Measurements from ENCODE around the gene PIK3R2. TPM values are rescaled to one million over a fixed set of nuclear protein-coding genes. Genes with fewer than 3 reads are reported as not detected.

The PIK3R2 gene
- total RNA-seq, 2 donors from 2014 or later, result 18.9 to 21.8 TPM

DNA sequence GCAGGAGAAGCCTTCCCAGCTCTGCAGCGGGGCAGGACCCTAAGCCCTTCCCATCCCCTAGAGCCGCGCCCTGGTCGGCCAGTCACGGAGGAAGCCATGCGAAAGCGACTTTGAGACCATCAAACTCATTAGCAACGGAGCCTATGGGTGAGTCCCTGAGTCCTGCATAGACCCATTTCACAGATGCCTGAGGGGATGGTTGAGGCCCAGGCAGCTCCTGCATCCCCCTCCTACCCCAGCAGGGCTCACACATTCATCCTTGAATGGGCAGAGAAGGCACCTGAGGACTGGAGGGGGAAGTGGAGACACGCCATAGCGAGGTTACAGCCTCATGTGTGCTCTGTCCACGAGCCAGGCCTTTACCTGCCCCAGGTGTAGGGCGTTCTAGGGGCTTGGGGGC, 24.2 kb upstream of the PIK3R2 start:
- Histone ChIP-seq H3K4me1 (no peaks in the 10 kb centered on the region), H3K4me3 (no peak overlapping the region), H3K27ac (no peak overlapping the region), H3K36me3 (replicated peaks in 1 of 2; ENCODE audit: insufficient read depth in 1 of 2, low read depth in 2 of 2) (peaks cover 0 to 47% of the 10 kb centered on the region in 2 donors), H3K9me3 (no peaks in the 10 kb centered on the region), H3K27me3 (no peaks in the 10 kb centered on the region)
- WGBS, 2 donors, result 89 to 93% methylated on average over 7 to 10 of the region's 12 CpGs
- DNase-seq (no peak), ATAC-seq (no peak)
- TF ChIP-seq CTCF (IDR thresholded peaks at IDR 0.05), result no peak
- TF ChIP-seq POLR2A (IDR thresholded peaks at IDR 0.05), result no peak
- intact Hi-C loops (cut with DNase I), result no loop called here

- no peak for ATAC-seq
- 94 to 100% methylated on average over 9 to 21 of the region's 21 CpGs for WGBS, 2 donors
- peaks cover 0 to 46% of the 10 kb centered on the region in 2 donors for H3K36me3 ChIP-seq (replicated peaks in 1 of 2; ENCODE audit: insufficient read depth in 1 of 2, low read depth in 2 of 2)
Observed at GRCh38 chr19:18130523-18131242, 22.3 kb upstream of the PIK3R2 start.

DNA sequence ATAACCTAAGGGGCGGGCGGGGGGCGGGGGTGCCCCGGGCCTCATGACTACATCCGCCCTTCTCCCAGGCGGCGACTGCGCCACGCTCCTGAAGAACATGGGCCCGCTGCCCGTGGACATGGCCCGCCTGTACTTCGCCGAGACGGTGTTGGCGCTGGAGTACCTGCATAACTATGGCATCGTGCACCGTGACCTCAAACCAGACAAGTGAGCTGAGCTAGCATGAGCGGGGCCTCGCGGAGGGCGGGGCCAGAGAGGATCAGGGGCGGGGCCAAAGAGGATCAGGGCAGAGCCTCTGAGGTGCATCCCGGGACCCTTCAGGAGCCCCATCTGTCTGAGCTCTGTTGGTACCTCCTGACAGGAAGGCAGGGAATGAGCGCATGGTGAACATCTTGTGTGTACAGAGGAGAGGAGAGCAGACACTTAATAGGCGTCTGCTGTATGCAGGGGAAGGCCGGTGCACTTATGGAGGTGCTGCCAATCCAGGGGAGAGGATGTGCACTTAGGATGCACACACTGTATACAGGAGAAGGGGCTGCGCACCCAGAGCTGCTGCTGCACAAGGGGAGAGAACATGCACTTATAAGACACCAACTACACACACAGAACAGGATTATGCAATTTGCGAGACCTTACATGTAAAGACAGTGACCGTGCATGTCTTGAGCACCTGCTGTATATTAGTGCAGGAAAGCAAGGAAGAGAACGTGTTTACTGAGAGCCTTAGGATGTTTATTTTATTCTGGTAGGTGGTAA, 20.9 kb upstream of the PIK3R2 start:
- H3K4me1 ChIP-seq, result peaks cover 15% of the 10 kb centered on the region
- DNase-seq (no peak), ATAC-seq (no peak)
- intact Hi-C loops (cut with DNase I), result no loop called here
- peaks cover 0 to 42% of the 10 kb centered on the region in 2 donors for H3K36me3 ChIP-seq (replicated peaks in 1 of 2; ENCODE audit: insufficient read depth in 1 of 2, low read depth in 2 of 2)
- no peak overlapping the region for H3K27ac ChIP-seq
- H3K9me3 ChIP-seq, result no peaks in the 10 kb centered on the region
- WGBS, 2 donors, result 85 to 96% methylated on average over 15 to 31 of the region's 31 CpGs
- no peaks in the 10 kb centered on the region for H3K27me3 ChIP-seq
- TF ChIP-seq CTCF (IDR thresholded peaks at IDR 0.05), result no peak
- no peak for TF ChIP-seq POLR2A (IDR thresholded peaks at IDR 0.05)
- H3K4me3 ChIP-seq, result no peak overlapping the region

More at GRCh38 chr19:18130523-18131242, 22.3 kb upstream of the PIK3R2 start:
- no peak overlapping the region for H3K27ac ChIP-seq
- TF ChIP-seq CTCF (IDR thresholded peaks at IDR 0.05) (no peak), POLR2A (IDR thresholded peaks at IDR 0.05) (no peak)
- peaks cover 5% of the 10 kb centered on the region for H3K4me1 ChIP-seq
- H3K9me3 ChIP-seq, result no peaks in the 10 kb centered on the region
- no peaks in the 10 kb centered on the region for H3K27me3 ChIP-seq
- no peak overlapping the region for H3K4me3 ChIP-seq
- intact Hi-C loops (cut with DNase I), result no loop called here
- no peak for DNase-seq

- no peaks in the 10 kb centered on the region for H3K9me3 ChIP-seq
- no peak for TF ChIP-seq POLR2A (IDR thresholded peaks at IDR 0.05)
- TF ChIP-seq CTCF (IDR thresholded peaks at IDR 0.05), result no peak
- peak; percentile 63 to 87 (median 80) for DNase-seq
- ATAC-seq, result peak; percentile 84
- WGBS, 2 donors, result 64 to 66% methylated on average over 15 to 16 of the region's 18 CpGs
- H3K36me3 ChIP-seq (replicated peaks in 1 of 2; ENCODE audit: insufficient read depth in 1 of 2, low read depth in 2 of 2), result peaks cover 0 to 39% of the 10 kb centered on the region in 2 donors
- intact Hi-C loops (cut with DNase I), result no loop called here
- H3K4me1 ChIP-seq, result peaks cover 15% of the 10 kb centered on the region
- no peak overlapping the region for H3K4me3 ChIP-seq
- no peaks in the 10 kb centered on the region for H3K27me3 ChIP-seq
- H3K27ac ChIP-seq, result peak overlapping the region in 3 of 4 donors; percentile 36 to 56 (median 39)
Observed at GRCh38 chr19:18135712-18136584, 17.0 kb upstream of the PIK3R2 start.

Measured in body of pancreas (tissue), 4 donors.